Liver (tissue), 9 donors: Measurements from ENCODE around the gene ZMYM3. TPM values are rescaled to one million over a fixed set of nuclear protein-coding genes. Genes with fewer than 3 reads are reported as not detected.

Source experiments
- DNase-seq: peaks from one replicate; pipeline ENCODE4 v3.0.0-alpha.2; 2017; ENCODE audit warnings: low spot score
- H3K27ac ChIP-seq, 2 donors: one replicate each; pipeline ENCODE4 v1.7.0; 2013; ENCODE audit warnings: inconsistent platforms in 2 of 2, low read length in 2 of 2, control low read depth in 1 of 2, low read depth in 1 of 2, mild to moderate bottlenecking in 1 of 2
- H3K27me3 ChIP-seq, 4 donors: one replicate each; pipeline versions ENCODE4 v1.6.1 to v1.7.0; 2013; ENCODE audit warnings: low read length in 3 of 4, inconsistent platforms in 1 of 4, mild to moderate bottlenecking in 1 of 4, moderate library complexity in 1 of 4; ENCODE audit not compliant: control insufficient read depth in 4 of 4, insufficient read depth in 4 of 4
- H3K36me3 ChIP-seq, 4 donors: one replicate each; pipeline versions ENCODE4 v1.6.1 to v1.7.0; 2013; ENCODE audit warnings: low read length in 3 of 4, mild to moderate bottlenecking in 3 of 4, low read depth in 1 of 4, moderate library complexity in 1 of 4; ENCODE audit not compliant: control insufficient read depth in 4 of 4, insufficient read depth in 3 of 4
- H3K4me1 ChIP-seq, 4 donors: one replicate each; pipeline versions ENCODE4 v1.6.1 to v1.7.0; 2013; ENCODE audit warnings: low read length in 3 of 4, mild to moderate bottlenecking in 3 of 4, moderate library complexity in 1 of 4; ENCODE audit not compliant: control insufficient read depth in 4 of 4, insufficient read depth in 4 of 4
- H3K4me3 ChIP-seq, 3 donors: one replicate each; pipeline versions ENCODE4 v1.6.1 to v1.7.0; 2013; ENCODE audit warnings: low read length in 3 of 3, control low read depth in 1 of 3, low read depth in 1 of 3, mild to moderate bottlenecking in 1 of 3
- H3K9ac ChIP-seq, 2 donors: one replicate each; pipeline ENCODE4 v1.7.0; 2013; ENCODE audit warnings: low read length in 2 of 2, mild to moderate bottlenecking in 2 of 2, moderate library complexity in 2 of 2, control low read depth in 1 of 2, low read depth in 1 of 2
- H3K9me3 ChIP-seq, 4 donors: one replicate each; pipeline versions ENCODE4 v1.6.1 to v1.7.0; 2013; ENCODE audit warnings: low read length in 3 of 4; ENCODE audit not compliant: control insufficient read depth in 4 of 4
- FOXA1 ChIP-seq: IDR thresholded peaks from 2 replicates; pipeline ENCODE4 v1.6.1; 2016; ENCODE audit warnings: antibody characterized with exemption
- GABPA ChIP-seq, 2 donors: IDR thresholded peaks in 1 of 2; conservative IDR thresholded peaks in 1 of 2; 2 replicates each; pipeline ENCODE4 v1.6.1; 2016; ENCODE audit warnings: antibody characterized with exemption in 2 of 2, mild to moderate bottlenecking in 1 of 2, moderate library complexity in 1 of 2
- HNF4A ChIP-seq, 2 donors: conservative IDR thresholded peaks; 2 replicates each; pipeline ENCODE4 v1.6.1; 2016; ENCODE audit warnings: antibody characterized with exemption in 2 of 2, mild to moderate bottlenecking in 2 of 2
- HNF4G ChIP-seq: IDR thresholded peaks from 2 replicates; pipeline ENCODE4 v1.6.1; 2016; ENCODE audit warnings: antibody characterized with exemption
- JUND ChIP-seq, 2 donors: IDR thresholded peaks; 2 replicates each; pipeline ENCODE4 v1.6.1; 2016; ENCODE audit warnings: antibody characterized with exemption in 2 of 2
- NR2F2 ChIP-seq: IDR thresholded peaks from 2 replicates; pipeline ENCODE4 v1.6.1; 2016; ENCODE audit warnings: antibody characterized with exemption
- RAD21 ChIP-seq, 2 donors: IDR thresholded peaks; 2 replicates each; pipeline ENCODE4 v1.6.1; 2016; ENCODE audit warnings: antibody characterized with exemption in 2 of 2, mild to moderate bottlenecking in 2 of 2
- REST ChIP-seq: IDR thresholded peaks from 2 replicates; pipeline ENCODE4 v1.6.1; 2016; ENCODE audit warnings: antibody characterized with exemption, mild to moderate bottlenecking
- RXRA ChIP-seq, 2 donors: IDR thresholded peaks; 2 replicates each; pipeline ENCODE4 v1.6.1; 2017 to 2018; ENCODE audit warnings: antibody characterized with exemption in 2 of 2, mild to moderate bottlenecking in 1 of 2
- SP1 ChIP-seq: IDR thresholded peaks from 2 replicates; pipeline ENCODE4 v1.6.1; 2018; ENCODE audit warnings: antibody characterized with exemption, mild to moderate bottlenecking
- YY1 ChIP-seq: IDR thresholded peaks from 2 replicates; pipeline ENCODE4 v1.6.1; 2016; ENCODE audit warnings: antibody characterized with exemption, mild to moderate bottlenecking
- WGBS: extraction: QIAGEN DNeasy Blood & Tissue Kit; methylation state at CpG from one replicate; pipeline ENCODE4 v1.1.7; 2013; 5-methylcytosine and 5-hydroxymethylcytosine counted together
- polyA plus RNA-seq, 2 donors: library from polyadenylated mRNA; stranded (reverse) in 1 of 2; unstranded in 1 of 2; fragments of 200-250 nt in 1 of 2; fragments of >200 nt in 1 of 2; fragmentation: Nextera tagmentation in 1 of 2; extraction: Ambion mirVana in 1 of 2; gene quantifications; one replicate each; pipeline versions ENCODE4 v1.2.1 to v1.2.3, GENCODE V29; 2013 to 2015
- total RNA-seq, 2 donors: library from RNA; depleted of rRNA; stranded (reverse); fragments of >200 nt; gene quantifications; one replicate each; pipeline ENCODE4 v1.2.3, GENCODE V29; 2014
- TF ChIP-seq, protein P1 (sequence below): IDR thresholded peaks from 2 replicates; pipeline ENCODE4 v1.6.1; 2016; ENCODE audit warnings: antibody characterized with exemption
- TF ChIP-seq, protein P2 (sequence below): IDR thresholded peaks from 2 replicates; pipeline ENCODE4 v1.6.1; 2016; ENCODE audit warnings: antibody characterized with exemption
- TF ChIP-seq, protein P3 (sequence below): fragments of 150-350 bp; IDR thresholded peaks from 2 replicates; pipeline ENCODE4 v1.5.1; 2017; ENCODE audit warnings: improper control_type of control experiment, low read depth, low read length; ENCODE audit not compliant: missing input control
- donor health status: healthy.
- donor health status: healthy.
- donor health status: healthy.
- donor health status: healthy.
- donor health status: healthy.

ZMYM3 gene
- total and polyA plus RNA-seq, 4 donors, result 4.5 to 13.3 (median 6.2) TPM

DNA sequence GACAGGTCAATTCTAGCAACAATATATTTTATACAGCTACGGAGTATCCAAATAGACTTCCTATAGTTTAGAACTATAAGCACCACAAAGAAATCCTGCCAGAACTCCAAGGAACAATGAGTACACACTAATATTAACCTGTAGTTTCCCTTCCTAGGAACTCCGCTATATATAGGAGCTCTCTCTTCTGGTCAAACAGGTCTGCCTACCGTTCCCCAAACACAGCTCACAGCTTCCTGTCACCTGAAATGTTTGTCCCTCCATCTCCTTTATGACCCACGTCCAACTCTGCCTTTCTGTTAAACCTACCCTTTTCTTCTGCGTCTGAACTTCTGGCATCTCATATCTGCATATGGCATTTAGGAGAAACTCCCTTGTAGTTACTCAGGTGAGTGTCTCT is 41.4 kb downstream of the ZMYM3 start:
- no peak overlapping the region for H3K4me3 ChIP-seq
- H3K36me3 ChIP-seq, result no peaks in the 10 kb centered on the region
- DNase-seq, result no peak
- H3K27ac ChIP-seq, result no peak overlapping the region
- no peaks in the 10 kb centered on the region for H3K9me3 ChIP-seq
- no peak overlapping the region for H3K9ac ChIP-seq
- TF ChIP-seq, protein P1, sequence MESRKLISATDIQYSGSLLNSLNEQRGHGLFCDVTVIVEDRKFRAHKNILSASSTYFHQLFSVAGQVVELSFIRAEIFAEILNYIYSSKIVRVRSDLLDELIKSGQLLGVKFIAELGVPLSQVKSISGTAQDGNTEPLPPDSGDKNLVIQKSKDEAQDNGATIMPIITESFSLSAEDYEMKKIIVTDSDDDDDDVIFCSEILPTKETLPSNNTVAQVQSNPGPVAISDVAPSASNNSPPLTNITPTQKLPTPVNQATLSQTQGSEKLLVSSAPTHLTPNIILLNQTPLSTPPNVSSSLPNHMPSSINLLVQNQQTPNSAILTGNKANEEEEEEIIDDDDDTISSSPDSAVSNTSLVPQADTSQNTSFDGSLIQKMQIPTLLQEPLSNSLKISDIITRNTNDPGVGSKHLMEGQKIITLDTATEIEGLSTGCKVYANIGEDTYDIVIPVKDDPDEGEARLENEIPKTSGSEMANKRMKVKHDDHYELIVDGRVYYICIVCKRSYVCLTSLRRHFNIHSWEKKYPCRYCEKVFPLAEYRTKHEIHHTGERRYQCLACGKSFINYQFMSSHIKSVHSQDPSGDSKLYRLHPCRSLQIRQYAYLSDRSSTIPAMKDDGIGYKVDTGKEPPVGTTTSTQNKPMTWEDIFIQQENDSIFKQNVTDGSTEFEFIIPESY, result no peak
- TF ChIP-seq GABPA (IDR thresholded peaks at IDR 0.05 in 1 of 2, conservative IDR thresholded peaks at IDR 0.05 in 1 of 2), result no peak
- TF ChIP-seq RAD21 (IDR thresholded peaks at IDR 0.05), result no peak
- TF ChIP-seq JUND (IDR thresholded peaks at IDR 0.05), result no peak
- no peak for TF ChIP-seq RXRA (IDR thresholded peaks at IDR 0.05)
- TF ChIP-seq, protein P2, sequence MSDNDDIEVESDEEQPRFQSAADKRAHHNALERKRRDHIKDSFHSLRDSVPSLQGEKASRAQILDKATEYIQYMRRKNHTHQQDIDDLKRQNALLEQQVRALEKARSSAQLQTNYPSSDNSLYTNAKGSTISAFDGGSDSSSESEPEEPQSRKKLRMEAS, result no peak
- TF ChIP-seq HNF4A (conservative IDR thresholded peaks at IDR 0.05), result no peak
- TF ChIP-seq, protein P3, sequence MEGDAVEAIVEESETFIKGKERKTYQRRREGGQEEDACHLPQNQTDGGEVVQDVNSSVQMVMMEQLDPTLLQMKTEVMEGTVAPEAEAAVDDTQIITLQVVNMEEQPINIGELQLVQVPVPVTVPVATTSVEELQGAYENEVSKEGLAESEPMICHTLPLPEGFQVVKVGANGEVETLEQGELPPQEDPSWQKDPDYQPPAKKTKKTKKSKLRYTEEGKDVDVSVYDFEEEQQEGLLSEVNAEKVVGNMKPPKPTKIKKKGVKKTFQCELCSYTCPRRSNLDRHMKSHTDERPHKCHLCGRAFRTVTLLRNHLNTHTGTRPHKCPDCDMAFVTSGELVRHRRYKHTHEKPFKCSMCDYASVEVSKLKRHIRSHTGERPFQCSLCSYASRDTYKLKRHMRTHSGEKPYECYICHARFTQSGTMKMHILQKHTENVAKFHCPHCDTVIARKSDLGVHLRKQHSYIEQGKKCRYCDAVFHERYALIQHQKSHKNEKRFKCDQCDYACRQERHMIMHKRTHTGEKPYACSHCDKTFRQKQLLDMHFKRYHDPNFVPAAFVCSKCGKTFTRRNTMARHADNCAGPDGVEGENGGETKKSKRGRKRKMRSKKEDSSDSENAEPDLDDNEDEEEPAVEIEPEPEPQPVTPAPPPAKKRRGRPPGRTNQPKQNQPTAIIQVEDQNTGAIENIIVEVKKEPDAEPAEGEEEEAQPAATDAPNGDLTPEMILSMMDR, result no peak
- no peak for TF ChIP-seq HNF4G
- no peak for TF ChIP-seq SP1
- 51% methylated on average over 5 of the region's 5 CpGs for WGBS
- H3K27me3 ChIP-seq, result no peaks in the 10 kb centered on the region
- peaks cover 3 to 46% (median 37%) of the 10 kb centered on the region in 4 donors for H3K4me1 ChIP-seq

- TF ChIP-seq REST, result no peak
- TF ChIP-seq FOXA1, result no peak
- TF ChIP-seq NR2F2, result no peak
- no peak for TF ChIP-seq YY1
- TF ChIP-seq, protein P1, result no peak
- Histone ChIP-seq H3K4me3 (no peak overlapping the region), H3K27me3 (no peaks in the 10 kb centered on the region), H3K27ac (no peak overlapping the region), H3K9me3 (no peaks in the 10 kb centered on the region), H3K4me1 (peaks cover 3 to 32% (median 26%) of the 10 kb centered on the region in 4 donors), H3K9ac (no peak overlapping the region), H3K36me3 (no peaks in the 10 kb centered on the region)
- WGBS, result 85% methylated on average over 3 of the region's 3 CpGs
- no peak for DNase-seq
Observed at GRCh38 chrX:71210816-71211215, 43.1 kb downstream of the ZMYM3 start.
